H1 (cell line): Measurements from ENCODE around the gene MYMX. TPM values are rescaled to one million over a fixed set of nuclear protein-coding genes. Genes with fewer than 3 reads are reported as not detected.

Experiments used
- CBX5 ChIP-seq: fragments of 300-800, 300-1000 bp; sonication (generic); IDR thresholded peaks from 2 replicates; pipeline ENCODE4 v1.7.1; 2016; ENCODE audit warnings: antibody characterized with exemption, low read length, low read depth
- CHD2 ChIP-seq: IDR thresholded peaks from 2 replicates; pipeline ENCODE4 v1.6.1; 2012; ENCODE audit warnings: low read length, improper control_type of control experiment
- CTBP2 ChIP-seq: IDR thresholded peaks from 2 replicates; pipeline ENCODE4 v1.7.0; 2011; ENCODE audit warnings: borderline replicate concordance, mild to moderate bottlenecking, moderate library complexity, mixed read lengths, low read length; ENCODE audit not compliant: insufficient read depth, insufficient read length
- JUND ChIP-seq: IDR thresholded peaks from 2 replicates; pipeline ENCODE4 v1.6.1; 2011; ENCODE audit warnings: mild to moderate bottlenecking, improper control_type of control experiment, low read length
- NRF1 ChIP-seq: IDR thresholded peaks from 2 replicates; pipeline ENCODE4 v1.6.1; 2011; ENCODE audit warnings: mild to moderate bottlenecking, low read depth, low read length, improper control_type of control experiment
- PHF8 ChIP-seq: fragments of 200-600 bp; sonication (generic); conservative IDR thresholded peaks from 2 replicates; pipeline ENCODE4 v1.7.1; 2012; ENCODE audit warnings: low read depth, mild to moderate bottlenecking, inconsistent platforms, low read length, moderate library complexity
- SUZ12 ChIP-seq: fragments of 200-600 bp; sonication (generic); IDR thresholded peaks from 2 replicates; pipeline ENCODE4 v1.6.1; 2012; ENCODE audit warnings: mild to moderate bottlenecking, inconsistent platforms, low read length, moderate library complexity, mixed read lengths
- TAF1 ChIP-seq: IDR thresholded peaks from 2 replicates; pipeline ENCODE4 v1.6.1; 2011; ENCODE audit warnings: mild to moderate bottlenecking, low read depth, low read length
- polyA plus RNA-seq, 7 experiments: library from polyadenylated mRNA; depleted of rRNA in 3 of 7; stranded (reverse) in 5 of 7; unstranded in 2 of 7; fragments of >200 nt in 5 of 7; fragments of 200-250 nt in 2 of 7; gene quantifications; 1 replicate in 5 of 7; 2 replicates in 1 of 7; 4 replicates in 1 of 7; pipeline versions ENCODE4 v1.2.1 to v1.2.3, GENCODE V29; 2011 to 2013; ENCODE audit warnings: missing spikeins in 2 of 7, mixed read lengths in 2 of 7
- total RNA-seq: library from RNA; stranded (reverse); fragmentation: NEBNext Ultra II Directional; extraction: Animal tissue kit (Norgen Biotek cat#: 25700); gene quantifications from 2 replicates; pipeline ENCODE4 v1.2.1, GENCODE V29; 2021
- TF ChIP-seq, protein P1 (sequence below): IDR thresholded peaks from 2 replicates; pipeline ENCODE4 v1.6.1; 2011; ENCODE audit warnings: low read depth, mild to moderate bottlenecking, low read length; ENCODE audit not compliant: insufficient read depth

The MYMX gene
- total and polyA plus RNA-seq, 2 of the 8 experiments (the other 6 are each of a cell fraction or from before 2014, with no cell fraction given), result 4.7 to 6.9 TPM

DNA sequence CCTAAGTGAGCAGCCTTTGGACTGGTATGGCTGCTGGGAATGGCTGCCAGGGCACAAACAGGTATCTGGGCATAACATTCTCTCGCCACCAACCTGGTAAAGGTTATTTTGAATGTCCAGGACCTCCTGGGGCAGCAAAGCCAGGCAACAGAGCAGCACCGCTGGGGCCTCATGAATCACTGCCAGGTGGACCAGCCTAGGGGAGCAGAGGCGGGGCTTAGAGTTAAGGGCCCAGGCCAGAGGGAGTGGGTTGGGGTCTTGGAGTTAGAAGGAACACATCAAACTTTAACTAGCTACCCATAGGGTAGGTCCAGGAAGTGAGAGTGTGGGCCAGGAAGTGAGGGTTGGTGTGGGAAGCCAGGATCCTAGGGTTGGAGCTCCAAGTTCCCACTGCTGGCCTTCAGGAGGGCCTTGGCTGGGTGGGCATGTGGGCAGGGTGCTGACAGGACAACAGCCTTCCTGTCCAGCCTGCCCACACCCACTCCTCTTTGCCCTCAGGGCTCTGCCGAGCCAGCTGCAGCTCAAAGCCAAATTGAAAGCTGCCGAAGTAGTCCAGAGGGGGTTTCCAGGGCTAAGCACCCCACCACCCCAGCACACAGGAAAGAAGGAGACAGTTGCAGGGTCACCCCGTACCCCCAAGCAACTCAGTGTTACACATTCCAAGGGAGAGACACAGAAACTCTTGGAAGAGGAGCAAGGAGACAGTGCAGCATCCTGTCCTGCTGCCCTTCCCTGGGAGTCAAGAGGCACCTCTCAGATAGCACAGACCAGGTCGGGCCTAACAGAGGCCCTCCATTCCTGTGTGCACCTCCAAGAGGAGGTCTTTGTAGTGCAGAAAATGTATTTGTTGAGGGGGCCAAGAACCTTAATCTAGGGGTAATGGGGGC, 46.0 kb downstream of the MYMX start (continued):
- no peak for TF ChIP-seq CHD2
- no peak for TF ChIP-seq SUZ12
- TF ChIP-seq NRF1, result no peak
- TF ChIP-seq JUND, result no peak
- no peak for TF ChIP-seq CTBP2
- TF ChIP-seq, protein P1, sequence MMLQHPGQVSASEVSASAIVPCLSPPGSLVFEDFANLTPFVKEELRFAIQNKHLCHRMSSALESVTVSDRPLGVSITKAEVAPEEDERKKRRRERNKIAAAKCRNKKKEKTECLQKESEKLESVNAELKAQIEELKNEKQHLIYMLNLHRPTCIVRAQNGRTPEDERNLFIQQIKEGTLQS, result no peak
- TF ChIP-seq CBX5, result no peak
- TF ChIP-seq TAF1, result no peak
- no peak for TF ChIP-seq PHF8
